Mesenchymal stem cell (in vitro differentiated cells and primary cell): ENCODE results near the gene TTC27.
"Not testable (repeated sequence)": the region's sequence is repeated elsewhere in the genome, so short reads cannot be mapped to it uniquely, and the experiment has no call there.

Experiments used
- DNase-seq: peaks from one replicate; pipeline ENCODE4 v3.0.0-alpha.2; 2013
- H2AFZ ChIP-seq: one replicate; pipeline ENCODE4 v1.6.1; 2013; ENCODE audit warnings: low read depth, mild to moderate bottlenecking, control low read depth, inconsistent platforms, low read length, moderate library complexity
- H2AK5ac ChIP-seq: 2 replicates; pipeline ENCODE4 v1.6.1; 2013; ENCODE audit warnings: low read length, moderate library complexity, mild to moderate bottlenecking, inconsistent platforms; ENCODE audit not compliant: severe bottlenecking
- H2BK120ac ChIP-seq: one replicate; pipeline ENCODE4 v1.6.1; 2013; ENCODE audit warnings: low read depth, mild to moderate bottlenecking, inconsistent platforms, low read length, moderate library complexity
- H2BK12ac ChIP-seq, 2 experiments: one replicate each; pipeline ENCODE4 v1.6.1; 2013; ENCODE audit warnings: inconsistent platforms in 2 of 2, low read length in 2 of 2, mild to moderate bottlenecking in 2 of 2, moderate library complexity in 2 of 2, control low read depth in 1 of 2
- H2BK15ac ChIP-seq: one replicate; pipeline ENCODE4 v1.6.1; 2013; ENCODE audit warnings: mild to moderate bottlenecking, low read depth, inconsistent platforms; ENCODE audit not compliant: poor library complexity, severe bottlenecking
- H2BK5ac ChIP-seq: 2 replicates; pipeline ENCODE4 v1.6.1; 2013; ENCODE audit warnings: low read depth, mild to moderate bottlenecking, low read length, control low read depth, inconsistent platforms; ENCODE audit not compliant: poor library complexity, severe bottlenecking
- H3K14ac ChIP-seq, 2 experiments: one replicate each; pipeline ENCODE4 v1.6.1; 2013; ENCODE audit warnings: inconsistent platforms in 2 of 2, low read length in 2 of 2, control low read depth in 1 of 2, mild to moderate bottlenecking in 1 of 2, moderate library complexity in 1 of 2
- H3K18ac ChIP-seq, 2 experiments: one replicate each; pipeline ENCODE4 v1.6.1; 2013; ENCODE audit warnings: inconsistent platforms in 2 of 2, low read length in 2 of 2, control low read depth in 1 of 2, low read depth in 1 of 2, mild to moderate bottlenecking in 1 of 2
- H3K23ac ChIP-seq, 2 experiments: one replicate each; pipeline ENCODE4 v1.6.1; 2013; ENCODE audit warnings: inconsistent platforms in 2 of 2, low read length in 2 of 2, mild to moderate bottlenecking in 2 of 2, moderate library complexity in 2 of 2, control low read depth in 1 of 2
- H3K27ac ChIP-seq: 2 replicates; pipeline ENCODE4 v1.5.1; 2013; ENCODE audit warnings: mild to moderate bottlenecking, moderate library complexity, low read length, control low read depth, inconsistent platforms; ENCODE audit not compliant: poor library complexity, severe bottlenecking
- H3K27me3 ChIP-seq, 2 experiments: 2 replicates each; pipeline versions ENCODE4 v1.6.1 to v1.7.0; 2013; ENCODE audit warnings: low read length in 2 of 2, mild to moderate bottlenecking in 2 of 2, moderate library complexity in 2 of 2, control low read depth in 1 of 2, inconsistent platforms in 1 of 2; ENCODE audit not compliant: control insufficient read depth in 1 of 2, insufficient read depth in 1 of 2
- H3K36me3 ChIP-seq, 2 experiments: 2 replicates each; pipeline versions ENCODE4 v1.6.1 to v1.7.0; 2013; ENCODE audit warnings: low read length in 2 of 2, control low read depth in 1 of 2, inconsistent platforms in 1 of 2, low read depth in 1 of 2, mild to moderate bottlenecking in 1 of 2; ENCODE audit not compliant: insufficient read depth in 2 of 2, control insufficient read depth in 1 of 2
- H3K4ac ChIP-seq, 2 experiments: one replicate each; pipeline ENCODE4 v1.6.1; 2013; ENCODE audit warnings: inconsistent platforms in 2 of 2, low read length in 2 of 2, mild to moderate bottlenecking in 2 of 2, moderate library complexity in 2 of 2, control low read depth in 1 of 2, low read depth in 1 of 2
- H3K4me1 ChIP-seq: 2 replicates; pipeline ENCODE4 v1.6.1; 2013; ENCODE audit warnings: low read depth, low read length, control low read depth; ENCODE audit not compliant: control insufficient read depth, insufficient read depth
- H3K4me2 ChIP-seq: 2 replicates; pipeline ENCODE4 v1.6.1; 2013; ENCODE audit warnings: low read length, mild to moderate bottlenecking, inconsistent platforms; ENCODE audit not compliant: poor library complexity, severe bottlenecking
- H3K4me3 ChIP-seq, 2 experiments: 2 replicates each; pipeline versions ENCODE4 v1.5.1 to v1.7.0; 2013; ENCODE audit warnings: low read length in 2 of 2, mild to moderate bottlenecking in 2 of 2, control low read depth in 1 of 2, low read depth in 1 of 2; ENCODE audit not compliant: insufficient read depth in 1 of 2
- H3K79me1 ChIP-seq: replicated peaks from 2 replicates; pipeline ENCODE4 v1.6.1; 2013; ENCODE audit warnings: mild to moderate bottlenecking, control low read depth, low read length, inconsistent platforms; ENCODE audit not compliant: poor library complexity, severe bottlenecking
- H3K9ac ChIP-seq: 2 replicates; pipeline ENCODE4 v1.7.0; 2013; ENCODE audit warnings: mild to moderate bottlenecking, low read length, moderate library complexity
- H3K9me3 ChIP-seq: 2 replicates; pipeline ENCODE4 v1.7.0; 2013; ENCODE audit warnings: mild to moderate bottlenecking, low read length; ENCODE audit not compliant: control insufficient read depth
- H4K8ac ChIP-seq: one replicate; pipeline ENCODE4 v1.6.1; 2013; ENCODE audit warnings: inconsistent platforms, mild to moderate bottlenecking, low read length, moderate library complexity
- H4K91ac ChIP-seq: one replicate; pipeline ENCODE4 v1.6.1; 2013; ENCODE audit warnings: mild to moderate bottlenecking, low read length, inconsistent platforms
- WGBS: methylation state at CpG from one replicate; pipeline ENCODE4 v1.1.7; 2013; ENCODE audit warnings: mixed read lengths; 5-methylcytosine and 5-hydroxymethylcytosine counted together

The TTC27 gene

GRCh38 chr2:32632089-32632488, 4.2 kb downstream of the TTC27 start:
- Histone ChIP-seq H3K4me1 (peaks cover 11% of the 10 kb centered on the region), H3K18ac (no peak overlapping the region), H3K9ac (peak overlapping the region; percentile 1), H3K4ac (no peak overlapping the region), H2AK5ac (no peak overlapping the region), H3K14ac (no peak overlapping the region), H2AFZ (no peak overlapping the region), H3K27ac (no peak overlapping the region), H3K4me3 (no peak overlapping the region), H2BK15ac (no peak overlapping the region), H3K27me3 (no peaks in the 10 kb centered on the region), H3K9me3 (no peaks in the 10 kb centered on the region), H2BK5ac (no peak overlapping the region), H2BK120ac (no peak overlapping the region), H3K23ac (no peak overlapping the region), H3K79me1 (peaks cover 11% of the 10 kb centered on the region), H3K36me3 (peaks cover 2 to 58% of the 10 kb centered on the region in 2 experiments), H3K4me2 (no peak overlapping the region), H2BK12ac (no peak overlapping the region), H4K8ac (no peak overlapping the region), H4K91ac (no peak overlapping the region)
- DNase-seq, result peak; percentile 71
- WGBS, result 81% methylated on average over 4 of the region's 5 CpGs

- no peak overlapping the region for H3K4me2 ChIP-seq
- no peak overlapping the region for H2AFZ ChIP-seq
- H3K14ac ChIP-seq, result no peak overlapping the region
- 100% methylated on average over 1 of the region's 3 CpGs for WGBS
- no peak overlapping the region for H3K18ac ChIP-seq
- no peak overlapping the region for H3K4me3 ChIP-seq
- no peak overlapping the region for H2BK15ac ChIP-seq
- no peak for DNase-seq
- no peaks in the 10 kb centered on the region for H3K9me3 ChIP-seq
- H3K4me1 ChIP-seq, result peaks cover 6% of the 10 kb centered on the region
- peaks cover 5 to 65% of the 10 kb centered on the region in 2 experiments for H3K36me3 ChIP-seq
- H3K27ac ChIP-seq, result no peak overlapping the region
- no peak overlapping the region for H3K23ac ChIP-seq
- H2BK5ac ChIP-seq, result no peak overlapping the region
- no peak overlapping the region for H4K91ac ChIP-seq
- H3K4ac ChIP-seq, result no peak overlapping the region
- peaks cover 11% of the 10 kb centered on the region for H3K79me1 ChIP-seq
- H4K8ac ChIP-seq, result no peak overlapping the region
- H2BK120ac ChIP-seq, result no peak overlapping the region
- H2BK12ac ChIP-seq, result no peak overlapping the region
- H2AK5ac ChIP-seq, result no peak overlapping the region
- no peak overlapping the region for H3K9ac ChIP-seq
- H3K27me3 ChIP-seq, result no peaks in the 10 kb centered on the region
These were observed 5.2 kb downstream of the TTC27 start for GRCh38 chr2:32633040-32633439.

- not testable (repeated sequence) for H2BK5ac ChIP-seq, H3K4me1 ChIP-seq
- WGBS, result no CpG with 5 or more reads among the region's 5 CpGs
These were observed 10.7 kb downstream of the TTC27 start for GRCh38 chr2:32638548-32638947.

DNA sequence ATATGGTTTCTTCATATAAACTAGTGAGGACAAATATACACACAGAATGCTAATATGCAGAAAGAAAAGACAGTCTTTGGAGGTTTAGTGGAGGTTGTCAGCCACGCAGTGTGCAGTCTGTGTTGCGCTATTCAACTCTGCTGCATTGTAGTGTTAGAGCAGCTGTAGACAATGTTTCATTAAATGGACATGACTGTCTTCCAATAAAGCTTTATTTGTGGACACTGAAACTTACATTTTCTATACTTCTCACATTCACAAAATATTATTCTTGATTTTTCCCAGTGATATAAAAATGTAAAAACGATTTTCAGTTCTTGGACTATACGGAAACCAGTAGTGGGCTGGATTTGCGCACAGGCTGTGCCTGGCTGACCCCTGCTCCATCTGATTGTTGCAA, 13.3 kb downstream of the TTC27 start:
- H3K4me2 ChIP-seq, result no peak overlapping the region
- no peak overlapping the region for H3K27ac ChIP-seq
- H3K23ac ChIP-seq, result no peak overlapping the region
- H3K79me1 ChIP-seq, result peaks cover 5% of the 10 kb centered on the region
- H2BK12ac ChIP-seq, result no peak overlapping the region
- no peak overlapping the region for H2BK15ac ChIP-seq
- no peak overlapping the region for H2AK5ac ChIP-seq
- H4K91ac ChIP-seq, result no peak overlapping the region
- no peaks in the 10 kb centered on the region for H3K27me3 ChIP-seq
- H3K9ac ChIP-seq, result no peak overlapping the region
- H4K8ac ChIP-seq, result no peak overlapping the region
- H3K4me1 ChIP-seq, result no peaks in the 10 kb centered on the region
- H3K4ac ChIP-seq, result no peak overlapping the region
- no peak overlapping the region for H3K14ac ChIP-seq
- H3K36me3 ChIP-seq, result peaks cover 36 to 62% of the 10 kb centered on the region in 2 experiments
- no peak overlapping the region for H2AFZ ChIP-seq
- H3K18ac ChIP-seq, result no peak overlapping the region
- DNase-seq, result no peak
- H3K4me3 ChIP-seq, result no peak overlapping the region
- H3K9me3 ChIP-seq, result no peaks in the 10 kb centered on the region
- WGBS, result 99% methylated on average over 4 of the region's 5 CpGs
- no peak overlapping the region for H2BK5ac ChIP-seq
- no peak overlapping the region for H2BK120ac ChIP-seq

More at GRCh38 chr2:32638548-32638947, 10.7 kb downstream of the TTC27 start:
- not testable (repeated sequence) for DNase-seq, H2BK15ac ChIP-seq, H3K4me3 ChIP-seq, H3K23ac ChIP-seq, H3K27me3 ChIP-seq, H3K18ac ChIP-seq, H2BK120ac ChIP-seq, H3K9me3 ChIP-seq, H2BK12ac ChIP-seq, H3K9ac ChIP-seq, H4K91ac ChIP-seq, H2AK5ac ChIP-seq, H3K14ac ChIP-seq, H4K8ac ChIP-seq, H2AFZ ChIP-seq, H3K79me1 ChIP-seq, H3K4ac ChIP-seq, H3K4me2 ChIP-seq, H3K27ac ChIP-seq
- peaks cover 32 to 75% of the 10 kb centered on the region in 2 experiments for H3K36me3 ChIP-seq
